T-helper 2 cell (primary cell): ENCODE results near the gene IQCC.

ENCODE experiments used
- DNase-seq, 5 experiments: peaks; one replicate each; pipeline versions ENCODE4 v3.0.0 to v3.0.0-alpha.2; 2012 to 2022

IQCC gene

GRCh38 chr1:32195972-32196823 lies 9.3 kb upstream of the IQCC start:
- DNase-seq, result peak in 2 of 5 experiments; percentile 47 to 77

DNA sequence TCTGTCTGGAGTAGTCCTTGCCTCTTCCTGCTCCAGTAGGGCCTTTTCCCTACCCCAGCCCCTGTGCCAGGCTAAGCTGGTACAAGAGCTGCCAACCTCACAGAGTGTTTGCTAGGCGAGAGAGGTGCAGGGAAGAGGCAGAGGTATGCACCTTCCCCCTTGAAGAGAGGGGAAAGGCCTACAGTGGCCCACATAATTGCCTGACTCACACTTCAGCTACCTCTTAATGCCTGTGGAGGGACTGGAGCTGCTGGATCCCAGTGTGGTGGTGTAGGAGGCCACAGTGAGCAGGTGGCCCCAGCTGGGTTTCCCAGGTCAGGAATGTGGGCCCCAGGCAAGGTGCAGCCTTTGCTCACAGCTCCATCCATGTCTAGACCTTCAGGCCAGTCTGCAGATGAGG lies 8.4 kb upstream of the IQCC start:
- no peak for DNase-seq

DNA sequence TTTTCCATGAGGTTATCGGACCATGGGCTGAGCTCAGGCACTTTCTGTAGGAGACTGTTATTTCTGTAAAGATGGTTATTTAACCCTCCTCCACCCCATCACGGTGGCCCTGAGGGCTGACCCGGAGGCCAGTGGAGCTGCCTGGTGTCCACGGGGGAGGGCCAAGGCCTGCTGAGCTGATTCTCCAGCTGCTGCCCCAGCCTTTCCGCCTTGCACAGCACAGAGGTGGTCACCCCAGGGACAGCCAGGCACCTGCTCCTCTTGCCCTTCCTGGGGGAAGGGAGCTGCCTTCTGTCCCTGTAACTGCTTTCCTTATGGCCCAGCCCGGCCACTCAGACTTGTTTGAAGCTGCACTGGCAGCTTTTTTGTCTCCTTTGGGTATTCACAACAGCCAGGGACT lies 7.6 kb upstream of the IQCC start:
- DNase-seq, result no peak

- DNase-seq, result no peak
Observed at GRCh38 chr1:32198237-32199042, 7.0 kb upstream of the IQCC start.

DNA sequence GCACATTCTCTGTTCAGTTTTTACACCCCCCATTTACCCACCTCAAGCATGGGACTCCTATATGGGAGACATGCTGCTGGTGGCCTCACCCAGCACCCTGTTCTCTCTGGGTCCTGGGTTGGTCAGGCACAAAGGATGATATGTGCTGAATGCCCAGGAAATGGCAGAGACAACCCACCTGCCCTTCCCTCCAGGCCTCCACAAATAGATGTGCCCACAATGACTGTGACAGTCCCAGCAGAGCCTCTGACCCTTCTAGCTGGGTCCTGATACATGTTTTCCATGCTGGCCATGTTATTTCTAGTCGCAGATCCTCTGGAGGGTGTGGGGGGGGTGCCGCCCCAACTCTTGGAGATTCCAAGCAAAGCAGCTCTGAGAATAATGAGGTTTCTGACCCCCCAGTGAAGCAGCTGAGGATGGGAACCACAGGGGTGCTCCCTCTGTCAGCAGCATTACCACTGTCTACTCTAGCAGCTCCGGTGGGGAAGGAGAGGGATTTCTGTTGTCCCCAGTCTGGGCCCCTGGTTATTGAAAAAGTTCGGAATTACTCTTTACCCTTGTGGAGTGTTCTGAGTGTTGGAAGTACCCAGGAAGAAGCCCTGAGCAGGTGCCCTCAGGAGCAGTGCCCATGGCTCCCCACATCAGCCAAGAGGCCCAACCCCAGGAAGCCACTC lies 6.3 kb upstream of the IQCC start:
- DNase-seq, result no peak

DNA sequence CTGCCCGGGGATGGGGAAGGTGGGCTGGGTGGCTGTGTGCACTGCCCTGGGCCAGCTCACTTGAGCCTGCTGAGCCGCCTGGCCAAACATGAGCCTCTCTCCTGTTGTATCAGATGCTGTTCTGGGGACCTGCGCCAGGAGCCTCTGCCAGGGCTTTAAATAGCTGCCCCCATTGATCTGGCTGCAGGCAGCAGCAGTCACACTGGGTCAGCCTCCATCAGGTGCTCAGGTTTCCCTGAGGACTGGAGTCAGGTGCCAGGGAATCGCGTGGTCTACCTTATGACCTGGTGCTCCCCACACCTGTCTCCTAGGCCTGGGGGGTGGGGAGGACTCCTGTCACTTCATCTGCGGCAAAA lies 5.8 kb upstream of the IQCC start:
- DNase-seq, result no peak

DNA sequence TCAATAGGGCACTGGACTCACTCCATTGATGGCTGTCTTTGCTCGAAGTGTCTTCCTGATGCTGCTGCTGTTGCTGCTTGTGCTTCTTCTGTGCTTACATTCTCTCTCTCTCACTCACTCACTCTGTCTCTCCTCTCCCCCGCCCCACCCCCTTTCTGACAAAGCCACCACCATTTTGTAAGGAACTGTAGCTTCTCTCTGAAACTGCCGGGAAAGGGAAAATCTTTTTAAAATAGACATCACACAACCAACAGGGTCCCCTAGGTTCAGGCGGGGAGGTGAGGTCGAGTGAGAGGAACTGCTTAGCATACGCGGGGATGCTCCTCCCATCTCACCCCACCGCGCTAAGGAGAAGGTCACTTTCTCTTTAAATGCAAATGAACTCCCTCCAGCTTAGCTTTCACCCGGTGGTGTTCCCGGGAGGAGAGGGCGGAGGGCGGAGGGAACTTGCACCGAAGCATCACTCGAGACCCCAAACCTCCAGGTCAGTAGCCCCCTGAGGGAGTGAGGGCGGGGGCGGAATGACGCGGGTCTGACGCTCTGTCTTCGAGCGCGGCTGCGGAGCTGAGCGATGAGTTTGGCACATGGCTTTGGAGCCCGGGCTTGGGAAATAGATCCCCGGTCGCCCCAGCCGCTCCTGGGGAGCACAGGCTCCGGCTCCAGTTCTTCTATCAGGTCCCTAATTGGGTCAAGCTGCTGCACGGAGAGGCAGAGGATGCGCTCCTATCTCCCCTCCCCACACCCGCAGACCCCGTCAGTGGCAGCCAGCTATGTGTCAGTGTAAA lies 5.1 kb upstream of the IQCC start, which contains the start of gene CCDC28B:
Gene CCDC28B (plus strand): TSS at position 370 of the 785 bp plus-strand sequence. CDS start 1,341 bp downstream, outside the sequence.
- peak in 4 of 5 experiments; percentile 30 to 76 (median 49) for DNase-seq

DNA sequence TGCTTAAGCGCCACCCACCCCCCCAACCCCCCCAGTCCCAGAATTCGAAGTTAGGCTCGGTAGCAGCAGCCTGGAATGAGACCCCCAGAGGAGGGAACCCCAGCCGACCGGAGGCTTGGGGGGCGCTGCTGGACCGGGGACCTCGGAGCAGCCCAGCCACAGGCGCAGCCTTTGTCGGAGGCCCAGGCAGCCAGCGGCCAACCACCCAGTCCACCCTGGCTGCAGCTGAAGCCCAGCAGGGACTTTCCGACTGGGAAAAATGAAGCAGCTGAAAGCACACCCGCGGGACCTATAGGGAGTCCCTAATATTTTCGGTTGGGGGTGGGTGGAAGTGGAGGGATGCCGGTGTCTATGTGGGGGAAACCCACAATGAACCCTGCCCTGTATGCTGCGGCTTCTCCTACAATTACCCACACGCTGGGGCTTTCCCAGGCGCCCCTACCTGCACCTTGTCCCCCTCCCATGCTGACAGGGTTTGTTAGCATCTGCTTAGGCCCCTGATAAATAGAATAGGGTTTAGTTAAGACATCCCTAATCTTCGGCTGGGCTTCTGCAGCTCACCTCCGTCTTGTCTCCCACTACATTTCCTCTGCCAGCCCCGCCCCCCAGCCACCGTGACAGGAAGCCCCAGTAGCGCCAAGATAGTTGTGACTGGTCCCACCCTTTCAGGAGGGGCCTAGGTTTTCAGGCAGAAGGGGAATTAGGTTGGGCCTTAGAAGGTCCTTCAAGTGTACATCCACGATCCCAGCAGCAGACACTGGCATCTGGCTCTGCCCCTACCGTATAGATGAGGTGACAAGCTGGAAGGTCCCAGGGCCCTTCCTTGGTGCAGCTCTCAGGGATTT lies 4.2 kb upstream of the IQCC start:
- peak; percentile 49 to 82 (median 73) for DNase-seq

DNA sequence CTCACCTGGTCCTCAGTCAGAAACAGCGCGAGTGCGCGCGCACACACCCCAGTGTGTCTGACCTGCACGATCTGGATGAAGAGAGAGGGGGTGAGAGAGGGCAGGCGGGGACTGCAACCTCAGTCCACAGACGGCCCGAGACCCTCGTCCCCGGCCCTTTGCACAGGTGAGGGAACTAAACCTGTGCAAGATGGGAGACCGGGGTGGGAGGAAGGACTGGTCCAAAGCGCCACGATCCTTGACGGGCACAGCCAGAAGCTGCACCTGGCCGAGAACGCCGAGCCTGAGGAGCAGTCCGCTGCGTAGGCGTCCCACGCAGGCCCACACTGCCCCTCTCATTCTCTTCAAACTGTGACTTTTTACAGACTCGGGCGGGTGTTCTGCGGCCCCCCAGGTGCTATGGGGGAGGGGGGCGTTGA lies 519 bp upstream of the IQCC start:
- DNase-seq, result no peak

- DNase-seq, result no peak
Observed at GRCh38 chr1:32208469-32208868, 3.0 kb downstream of the IQCC start.

DNA sequence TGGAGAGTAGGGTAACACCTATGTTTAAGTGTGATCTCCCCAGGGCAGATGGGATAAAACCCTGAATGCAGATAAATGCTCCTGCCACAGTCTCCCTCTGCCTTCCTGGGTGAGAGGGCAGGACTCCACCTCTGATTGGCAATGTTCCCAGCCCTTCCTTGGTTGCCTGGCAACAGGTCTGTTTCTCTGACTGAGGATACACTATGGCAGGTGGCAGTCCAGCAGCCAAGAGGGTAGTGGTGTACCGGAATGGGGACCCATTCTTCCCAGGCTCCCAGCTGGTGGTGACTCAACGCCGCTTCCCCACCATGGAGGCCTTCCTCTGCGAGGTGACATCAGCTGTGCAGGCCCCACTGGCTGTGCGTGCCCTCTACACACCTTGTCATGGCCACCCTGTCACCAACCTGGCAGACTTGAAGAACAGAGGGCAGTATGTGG lies 3.4 kb downstream of the IQCC start, which contains the start of gene DCDC2B:
Gene DCDC2B (plus strand): TSS at position 199 of the 438 bp plus-strand sequence. CDS start 5 bp downstream, at position 204.
- DNase-seq, result no peak

DNA sequence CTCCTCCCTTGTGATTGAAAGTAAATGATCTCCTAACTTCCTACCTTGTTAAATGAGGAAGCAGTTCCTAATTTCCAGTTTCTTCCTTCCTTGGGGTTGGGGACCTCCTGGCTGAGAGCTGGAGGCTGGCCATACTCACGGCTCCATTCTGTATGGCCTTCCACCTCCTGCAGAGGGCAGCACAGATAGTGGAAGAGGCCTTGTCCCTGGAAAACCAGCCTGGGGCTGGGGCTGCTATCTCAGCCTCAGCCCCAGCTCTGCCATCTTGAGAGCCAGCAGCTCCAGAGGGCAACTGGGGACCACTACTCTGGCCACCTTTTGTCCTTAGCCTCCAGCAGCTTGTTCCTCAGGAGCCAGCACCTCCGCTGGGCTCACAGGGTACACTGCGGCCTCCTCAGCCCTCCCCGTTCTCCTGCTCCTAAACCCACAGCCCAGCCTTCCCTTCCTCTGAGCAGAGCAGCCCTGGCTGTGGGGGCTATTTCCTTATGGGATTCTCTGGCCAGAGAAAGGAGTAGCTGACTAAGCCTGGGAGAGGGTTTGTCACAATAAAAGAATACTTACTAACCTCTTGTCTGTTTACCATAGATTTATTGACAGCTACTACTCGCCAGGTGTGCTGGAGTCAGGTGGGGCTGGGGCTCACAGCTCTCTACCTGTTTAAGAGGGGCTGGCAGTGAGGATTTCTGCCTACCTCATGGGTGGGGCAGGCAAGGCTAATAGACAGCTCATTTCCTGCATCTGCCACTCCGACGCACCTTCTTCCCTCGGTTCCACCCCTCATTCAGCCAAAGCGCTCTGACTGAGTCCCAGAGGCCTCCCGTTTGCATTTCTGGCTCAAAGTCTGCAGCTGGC lies 10.4 kb downstream of the IQCC start:
- peak in 4 of 5 experiments; percentile 16 to 68 (median 44) for DNase-seq

DNA sequence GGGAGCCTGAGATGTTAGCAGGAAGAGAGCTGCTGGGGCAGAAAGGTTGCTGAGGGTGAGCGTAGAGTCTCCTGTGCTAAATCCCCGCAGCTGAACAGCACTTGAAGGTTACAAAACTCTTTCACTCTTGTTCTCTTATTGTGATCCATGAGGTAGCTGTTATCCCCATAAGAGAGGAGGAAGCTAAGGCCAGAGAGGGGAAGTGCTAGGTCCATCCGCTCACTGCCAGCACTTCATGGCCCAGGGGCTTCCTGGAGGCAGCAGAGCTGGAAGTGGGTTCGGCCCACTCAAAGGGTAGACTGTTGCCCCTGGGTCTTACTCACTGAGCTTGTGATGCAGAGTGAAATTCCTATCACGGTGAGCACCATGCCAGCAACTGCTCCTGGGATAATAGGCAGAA lies 11.1 kb downstream of the IQCC start:
- no peak for DNase-seq

GRCh38 chr1:32219022-32219421 lies 13.6 kb downstream of the IQCC start:
- no peak for DNase-seq

- no peak for DNase-seq
Observed at GRCh38 chr1:32220746-32221580, 15.5 kb downstream of the IQCC start.

- no peak for DNase-seq
Observed at GRCh38 chr1:32221581-32221979, 16.1 kb downstream of the IQCC start.

GRCh38 chr1:32221980-32222755 lies 16.7 kb downstream of the IQCC start, which contains the start of the genes EIF3I and TMEM234:
TSS of gene EIF3I (plus strand) at chr1:32222407. CDS start at chr1:32222442, 35 bp downstream.
TSS of gene TMEM234 (minus strand) at chr1:32222353. CDS start at chr1:32222322, 31 bp downstream.
- DNase-seq, result peak; percentile 68 to 93 (median 84)

- DNase-seq, result no peak
Observed at GRCh38 chr1:32223683-32224082, 18.2 kb downstream of the IQCC start.
